ENCODE results near the gene BANK1.

BANK1 gene

DNA sequence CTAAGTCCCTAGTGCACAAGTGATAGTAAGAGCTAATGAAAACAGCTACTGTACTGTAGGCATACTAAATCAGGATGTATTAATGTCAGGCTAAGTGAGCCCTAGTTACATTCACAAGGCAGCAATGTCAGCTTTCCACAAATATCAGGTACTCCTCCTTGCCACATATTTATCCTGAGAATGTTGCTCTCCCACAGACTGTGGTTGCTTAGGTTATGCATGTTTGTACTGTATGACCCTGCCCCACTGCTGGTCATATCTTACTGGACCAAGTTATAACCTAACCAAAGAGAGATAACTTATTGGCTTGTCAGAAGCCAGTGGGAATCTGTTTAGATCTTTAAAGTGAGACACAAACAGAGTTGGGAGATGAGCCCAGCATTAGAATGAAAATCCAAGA, 313.7 kb downstream of the BANK1 start:
- TF ChIP-seq CTCF (IDR thresholded peaks at IDR 0.05; ENCODE audit: low read depth, low read length), result no peak
- no peak overlapping the region for H3K4me3 ChIP-seq (ENCODE audit: low read depth, low read length)

- no peak for TF ChIP-seq CTCF (IDR thresholded peaks at IDR 0.05; ENCODE audit: low read depth, low read length)
Observed at GRCh38 chr4:102105983-102106382, 315.5 kb downstream of the BANK1 start.

DNA sequence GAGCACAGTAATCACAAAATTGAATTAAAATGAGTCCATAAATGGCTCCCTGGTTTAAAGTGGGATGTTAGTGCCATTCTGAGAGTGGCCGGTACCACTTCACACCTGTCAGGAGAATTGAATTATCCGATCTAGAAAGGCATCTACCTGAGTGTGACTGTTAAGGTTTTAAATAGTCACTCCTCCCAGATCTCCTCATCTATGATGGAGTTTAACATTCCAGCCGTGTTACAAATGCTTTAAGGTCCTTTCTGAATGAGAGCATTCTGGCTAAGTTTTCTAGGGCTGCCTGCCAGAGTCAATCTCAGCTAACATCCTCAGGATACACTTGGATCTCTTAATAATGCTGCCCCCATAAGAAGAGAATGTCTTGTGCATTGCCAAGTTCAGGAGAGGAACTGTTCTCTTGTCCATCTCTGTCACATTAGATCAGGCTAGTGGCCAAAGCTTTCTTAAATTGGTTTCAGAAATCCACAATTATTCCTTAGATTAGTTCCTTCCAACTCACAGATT, 323.6 kb downstream of the BANK1 start:
- TF ChIP-seq CTCF (IDR thresholded peaks at IDR 0.05; ENCODE audit: low read depth, low read length), result no peak
- no peak overlapping the region for H3K4me3 ChIP-seq (ENCODE audit: low read depth, low read length)

More at GRCh38 chr4:102105983-102106382, 315.5 kb downstream of the BANK1 start:
- no peak overlapping the region for H3K4me3 ChIP-seq (ENCODE audit: low read depth, low read length)

DNA sequence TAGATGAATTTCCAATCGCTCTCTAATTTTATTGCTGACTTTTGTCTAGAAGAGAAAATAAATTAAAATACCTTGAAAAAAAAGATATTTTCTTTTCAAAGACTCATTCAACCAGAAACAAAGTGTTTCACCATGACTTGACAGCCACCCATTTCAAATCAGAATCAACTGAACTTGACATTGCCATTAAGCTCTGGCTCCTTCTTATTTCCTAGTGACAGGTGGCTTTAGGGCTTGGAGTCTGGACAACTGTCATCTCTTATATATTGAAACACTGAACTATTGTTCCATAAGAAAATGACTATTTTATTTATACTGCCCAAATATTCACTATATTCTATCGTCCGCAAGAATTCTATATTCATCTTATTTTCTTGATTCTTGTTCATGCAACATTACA, 325.6 kb downstream of the BANK1 start:
- H3K4me3 ChIP-seq (ENCODE audit: low read depth, low read length), result no peak overlapping the region
- TF ChIP-seq CTCF (IDR thresholded peaks at IDR 0.05; ENCODE audit: low read depth, low read length), result no peak

DNA sequence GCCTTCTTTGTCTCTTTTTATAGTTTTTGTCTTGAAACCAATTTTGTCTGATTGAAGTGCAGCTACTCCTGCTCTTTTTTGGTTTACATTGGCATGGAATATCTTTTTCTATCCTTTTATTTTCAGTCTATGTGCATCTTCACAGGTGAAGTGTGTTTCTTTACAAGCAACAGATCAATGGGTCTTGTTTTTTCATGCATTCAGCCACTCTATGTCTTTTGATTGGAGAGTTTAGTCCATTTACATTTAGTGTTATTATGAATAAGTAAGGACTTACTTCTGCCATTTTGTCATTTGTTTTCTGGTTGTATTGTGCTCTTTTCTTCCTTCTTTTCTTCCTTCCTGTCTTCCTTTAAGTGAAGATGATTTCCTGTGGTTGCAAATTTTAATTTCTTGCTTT, 330.3 kb downstream of the BANK1 start:
- H3K4me3 ChIP-seq (ENCODE audit: low read depth, low read length), result no peak overlapping the region

More for the DNA sequence above, 330.3 kb downstream of the BANK1 start:
- TF ChIP-seq CTCF (IDR thresholded peaks at IDR 0.05; ENCODE audit: low read depth, low read length), result no peak

Measured in WI38 (cell line).